Neuronal stem cell (in vitro differentiated cells): Measurements from ENCODE around the gene ANKRD27.

Source experiments
- DNase-seq: peaks from one replicate; pipeline ENCODE4 v3.0.0-alpha.2; 2013; ENCODE audit warnings: low spot score
- H2AFZ ChIP-seq: one replicate; pipeline ENCODE4 v1.6.1; 2013; ENCODE audit warnings: mild to moderate bottlenecking, low read length, inconsistent platforms
- H2AK5ac ChIP-seq: 2 replicates; pipeline ENCODE4 v1.6.1; 2013; ENCODE audit warnings: low read depth, mild to moderate bottlenecking, inconsistent platforms, low read length, moderate library complexity, mixed read lengths
- H2BK120ac ChIP-seq: 2 replicates; pipeline ENCODE4 v1.6.1; 2013; ENCODE audit warnings: low read depth, mild to moderate bottlenecking, inconsistent platforms, low read length, moderate library complexity, mixed read lengths
- H2BK12ac ChIP-seq: one replicate; pipeline ENCODE4 v1.6.1; 2013; ENCODE audit warnings: low read length, inconsistent platforms
- H2BK15ac ChIP-seq: 2 replicates; pipeline ENCODE4 v1.6.1; 2013; ENCODE audit warnings: mild to moderate bottlenecking, low read length, inconsistent platforms, mixed read lengths
- H2BK5ac ChIP-seq: one replicate; pipeline ENCODE4 v1.6.1; 2013; ENCODE audit warnings: inconsistent platforms, mild to moderate bottlenecking, low read length, moderate library complexity
- H3K14ac ChIP-seq: one replicate; pipeline ENCODE4 v1.6.1; 2013; ENCODE audit warnings: low read length, inconsistent platforms
- H3K18ac ChIP-seq: 2 replicates; pipeline ENCODE4 v1.6.1; 2013; ENCODE audit warnings: low read length, inconsistent platforms
- H3K23ac ChIP-seq: 2 replicates; pipeline ENCODE4 v1.6.1; 2013; ENCODE audit warnings: low read depth, mild to moderate bottlenecking, mixed read lengths, low read length, inconsistent platforms; ENCODE audit not compliant: poor library complexity
- H3K27ac ChIP-seq: replicated peaks from 3 replicates; pipeline ENCODE4 v1.5.1; 2013; ENCODE audit warnings: low read length, inconsistent platforms
- H3K27me3 ChIP-seq, 3 experiments: 2 replicates each; pipeline ENCODE4 v1.6.1; 2013; ENCODE audit warnings: low read length in 3 of 3, mild to moderate bottlenecking in 2 of 3, inconsistent platforms in 1 of 3, low read depth in 1 of 3, mixed read lengths in 1 of 3, moderate library complexity in 1 of 3; ENCODE audit not compliant: control insufficient read depth in 3 of 3, insufficient read depth in 3 of 3
- H3K36me3 ChIP-seq, 2 donors: replicated peaks in 1 of 2; 2 replicates each; pipeline ENCODE4 v1.6.1; 2013; ENCODE audit warnings: low read length in 2 of 2; ENCODE audit not compliant: control insufficient read depth in 2 of 2, insufficient read depth in 2 of 2
- H3K4ac ChIP-seq: 2 replicates; pipeline ENCODE4 v1.6.1; 2013; ENCODE audit warnings: inconsistent platforms, mild to moderate bottlenecking, low read length, moderate library complexity
- H3K4me1 ChIP-seq, 2 donors: 1 replicate in 1 of 2; 2 replicates in 1 of 2; pipeline ENCODE4 v1.6.1; 2013; ENCODE audit warnings: low read length in 2 of 2, low read depth in 1 of 2; ENCODE audit not compliant: control insufficient read depth in 2 of 2, insufficient read depth in 1 of 2
- H3K4me2 ChIP-seq: one replicate; pipeline ENCODE4 v1.6.1; 2013; ENCODE audit warnings: mild to moderate bottlenecking, low read length, inconsistent platforms; ENCODE audit not compliant: insufficient read depth, poor library complexity, severe bottlenecking
- H3K4me3 ChIP-seq, 2 donors: 2 replicates each; pipeline ENCODE4 v1.5.1; 2013; ENCODE audit warnings: low read length in 2 of 2, mild to moderate bottlenecking in 2 of 2, inconsistent platforms in 1 of 2, moderate library complexity in 1 of 2
- H3K79me1 ChIP-seq: one replicate; pipeline ENCODE4 v1.6.1; 2013; ENCODE audit warnings: low read depth, mild to moderate bottlenecking, inconsistent platforms, low read length, moderate library complexity
- H3K9ac ChIP-seq: one replicate; pipeline ENCODE4 v1.6.1; 2013; ENCODE audit warnings: mild to moderate bottlenecking, low read depth, low read length, inconsistent platforms; ENCODE audit not compliant: poor library complexity
- H3K9me3 ChIP-seq, 2 donors: replicated peaks in 1 of 2; 2 replicates each; pipeline versions ENCODE3 to v1.6.1; 2013; ENCODE audit warnings: low read length in 2 of 2, mild to moderate bottlenecking in 2 of 2, inconsistent platforms in 1 of 2, low read depth in 1 of 2, mixed read lengths in 1 of 2, moderate library complexity in 1 of 2; ENCODE audit not compliant: control insufficient read depth in 2 of 2, insufficient read depth in 1 of 2
- H4K8ac ChIP-seq: one replicate; pipeline ENCODE4 v1.6.1; 2013; ENCODE audit warnings: low read depth, mild to moderate bottlenecking, inconsistent platforms, low read length, moderate library complexity
- H4K91ac ChIP-seq: one replicate; pipeline ENCODE4 v1.6.1; 2013; ENCODE audit warnings: low read length, low read depth, mild to moderate bottlenecking, inconsistent platforms; ENCODE audit not compliant: poor library complexity
- WGBS, 2 donors: extraction: QIAGEN DNeasy Blood & Tissue Kit; methylation state at CpG; one replicate each; pipeline ENCODE4 v1.1.7; 2013; ENCODE audit warnings: missing lambda C conversion rate in 2 of 2, mixed read lengths in 1 of 2; ENCODE audit not compliant: insufficient read length in 2 of 2, insufficient replicate concordance in 1 of 2; ENCODE audit errors: extremely low coverage in 2 of 2; 5-methylcytosine and 5-hydroxymethylcytosine counted together

ANKRD27 gene

DNA sequence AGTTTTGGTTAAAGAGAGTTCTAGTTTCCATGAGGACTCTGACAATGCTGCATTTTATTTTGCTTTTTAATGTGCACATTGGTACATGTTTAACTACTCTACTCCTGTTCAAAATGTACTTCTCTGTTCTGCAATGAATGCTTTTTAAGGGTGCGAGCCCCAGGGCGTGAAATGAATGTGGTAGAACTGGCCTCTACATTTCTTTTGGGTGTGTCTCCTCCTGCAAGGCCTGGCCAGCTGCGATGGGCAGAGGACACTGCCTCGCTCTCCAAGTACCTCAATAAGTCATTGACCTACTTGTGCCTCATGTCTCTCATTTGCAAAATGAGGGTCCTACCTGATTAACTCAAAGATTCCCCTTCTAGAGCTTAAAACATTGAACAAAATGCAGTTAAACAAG lies 7.3 kb upstream of the ANKRD27 start:
- H4K91ac ChIP-seq = no peak overlapping the region
- H3K4me1 ChIP-seq = peaks cover 2 to 3% of the 10 kb centered on the region in 2 donors
- no peaks in the 10 kb centered on the region for H3K36me3 ChIP-seq
- no peak overlapping the region for H3K14ac ChIP-seq
- H2BK15ac ChIP-seq = no peak overlapping the region
- H3K9me3 ChIP-seq = no peaks in the 10 kb centered on the region
- H2AFZ ChIP-seq = no peak overlapping the region
- no peak overlapping the region for H3K4ac ChIP-seq
- no peak overlapping the region for H2BK12ac ChIP-seq
- no peak overlapping the region for H3K27ac ChIP-seq
- no peak overlapping the region for H2AK5ac ChIP-seq
- H3K23ac ChIP-seq = no peak overlapping the region
- no peak overlapping the region for H3K4me2 ChIP-seq
- no peak overlapping the region for H4K8ac ChIP-seq
- no CpG with 5 or more reads among the region's 4 CpGs for WGBS, 2 donors
- H2BK5ac ChIP-seq = no peak overlapping the region
- H2BK120ac ChIP-seq = no peak overlapping the region
- no peak overlapping the region for H3K18ac ChIP-seq
- H3K4me3 ChIP-seq = no peak overlapping the region
- DNase-seq = no peak
- H3K27me3 ChIP-seq = peaks cover 0 to 35% (median 0%) of the 10 kb centered on the region in 3 experiments
- H3K79me1 ChIP-seq = no peaks in the 10 kb centered on the region
- H3K9ac ChIP-seq = no peak overlapping the region

DNA sequence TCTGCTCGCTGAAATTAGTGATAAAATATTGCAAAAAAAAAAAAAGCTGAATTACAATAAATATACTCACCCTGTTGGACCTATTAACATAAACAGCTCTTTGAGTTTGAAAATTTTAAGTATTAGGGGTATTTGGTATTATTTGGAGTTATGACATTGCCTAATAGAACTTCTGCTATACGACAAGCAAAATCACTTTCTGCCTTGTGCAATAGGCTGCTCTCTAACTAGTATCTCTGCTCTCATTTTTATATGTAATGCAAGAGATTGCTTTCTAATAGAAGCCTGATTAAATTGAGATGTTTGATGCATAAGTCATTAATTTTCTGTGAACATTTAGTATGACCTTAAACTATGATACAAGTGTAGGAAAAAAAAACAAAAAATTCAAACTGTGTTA lies 6.0 kb upstream of the ANKRD27 start:
- Histone ChIP-seq H3K9ac (no peak overlapping the region), H4K8ac (no peak overlapping the region), H3K4me3 (no peak overlapping the region), H3K36me3 (no peaks in the 10 kb centered on the region), H2BK15ac (no peak overlapping the region), H3K18ac (no peak overlapping the region), H3K9me3 (no peaks in the 10 kb centered on the region), H3K4me1 (peaks cover 3 to 10% of the 10 kb centered on the region in 2 donors), H3K79me1 (no peaks in the 10 kb centered on the region), H3K4ac (no peak overlapping the region), H4K91ac (no peak overlapping the region), H3K27me3 (peaks cover 7 to 48% (median 9%) of the 10 kb centered on the region in 3 experiments), H2AK5ac (no peak overlapping the region), H2BK12ac (no peak overlapping the region), H2BK5ac (no peak overlapping the region), H2BK120ac (no peak overlapping the region), H2AFZ (no peak overlapping the region), H3K4me2 (no peak overlapping the region), H3K23ac (no peak overlapping the region), H3K27ac (no peak overlapping the region), H3K14ac (no peak overlapping the region)
- no CpG with 5 or more reads among the region's 2 CpGs for WGBS, 2 donors
- DNase-seq = no peak

DNA sequence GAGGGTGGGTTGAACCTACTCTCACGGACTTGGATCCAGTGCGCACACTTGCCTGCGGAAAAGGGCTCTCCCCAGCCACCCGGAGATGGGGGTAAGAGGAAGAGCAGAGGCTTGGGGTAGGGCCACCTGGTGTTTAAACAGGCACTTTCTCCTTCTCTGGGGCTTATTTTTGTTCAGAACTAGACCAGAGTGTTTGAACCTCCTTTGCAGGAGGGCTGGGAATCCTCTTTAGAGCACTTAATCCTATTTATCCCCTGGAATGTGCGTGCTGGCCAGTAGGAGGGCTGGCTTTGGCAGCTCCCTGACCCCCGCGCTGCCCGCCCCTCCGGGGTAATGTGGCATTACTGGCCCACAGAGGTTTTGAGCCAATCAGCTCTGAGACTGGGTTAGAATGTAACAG lies 2.7 kb upstream of the ANKRD27 start:
- no peak overlapping the region for H3K4ac ChIP-seq
- H2BK120ac ChIP-seq = no peak overlapping the region
- peaks cover 6 to 16% of the 10 kb centered on the region in 2 donors for H3K4me1 ChIP-seq
- H3K18ac ChIP-seq = peak overlapping the region; percentile 89
- no peak overlapping the region for H3K4me3 ChIP-seq
- H3K36me3 ChIP-seq = no peaks in the 10 kb centered on the region
- no peak overlapping the region for H3K14ac ChIP-seq
- H2AK5ac ChIP-seq = no peak overlapping the region
- peak overlapping the region; percentile 70 for H3K27ac ChIP-seq
- no CpG with 5 or more reads among the region's 9 CpGs for WGBS, 2 donors
- no peak overlapping the region for H4K91ac ChIP-seq
- peak overlapping the region; percentile 53 for H2BK5ac ChIP-seq
- no peaks in the 10 kb centered on the region for H3K79me1 ChIP-seq
- H2BK12ac ChIP-seq = no peak overlapping the region
- no peak overlapping the region for H3K23ac ChIP-seq
- no peak overlapping the region for H4K8ac ChIP-seq
- H3K9me3 ChIP-seq = no peaks in the 10 kb centered on the region
- H2BK15ac ChIP-seq = no peak overlapping the region
- no peak overlapping the region for H2AFZ ChIP-seq
- H3K27me3 ChIP-seq = peaks cover 10 to 52% (median 13%) of the 10 kb centered on the region in 3 experiments
- DNase-seq = peak; percentile 87
- H3K9ac ChIP-seq = no peak overlapping the region
- H3K4me2 ChIP-seq = peak overlapping the region; percentile 93

DNA sequence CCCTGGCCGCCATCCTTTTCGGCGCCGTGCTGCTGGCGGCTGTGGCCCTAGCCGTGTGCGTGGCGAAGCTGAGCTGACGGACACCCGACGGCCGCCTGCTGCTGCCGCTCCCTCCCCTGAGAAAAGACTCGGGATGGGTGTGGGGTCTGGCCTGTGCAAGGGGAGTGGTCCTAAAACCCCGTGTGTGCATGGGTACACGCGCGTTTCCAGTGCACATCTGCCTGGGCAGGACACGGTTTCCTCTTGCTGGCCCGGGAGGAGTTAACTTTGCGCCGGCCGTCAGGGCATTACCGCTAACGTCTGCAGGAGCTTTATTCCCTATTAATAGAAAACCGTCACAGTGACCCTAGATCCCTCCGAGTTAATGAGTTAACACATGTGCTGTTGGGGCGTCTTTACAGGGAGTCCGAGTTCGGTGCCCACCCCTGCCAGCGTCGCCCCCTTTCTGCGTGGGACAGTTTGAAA lies 1.9 kb upstream of the ANKRD27 start:
- WGBS, 2 donors = no CpG with 5 or more reads among the region's 33 CpGs
- no peaks in the 10 kb centered on the region for H3K79me1 ChIP-seq
- peak overlapping the region; percentile 83 for H2BK5ac ChIP-seq
- H2BK12ac ChIP-seq = peak overlapping the region; percentile 99
- no peak overlapping the region for H4K8ac ChIP-seq
- peak overlapping the region; percentile 47 for H3K14ac ChIP-seq
- peaks cover 10 to 49% (median 13%) of the 10 kb centered on the region in 3 experiments for H3K27me3 ChIP-seq
- peaks cover 6 to 16% of the 10 kb centered on the region in 2 donors for H3K4me1 ChIP-seq
- peak; percentile 17 for DNase-seq
- H3K27ac ChIP-seq = peak overlapping the region; percentile 70
- peak overlapping the region; percentile 27 for H4K91ac ChIP-seq
- peak overlapping the region; percentile 93 for H3K4me2 ChIP-seq
- peak overlapping the region; percentile 83 for H3K9ac ChIP-seq
- H3K23ac ChIP-seq = peak overlapping the region; percentile 48
- H3K9me3 ChIP-seq = no peaks in the 10 kb centered on the region
- peak overlapping the region; percentile 100 for H2BK15ac ChIP-seq
- H2AFZ ChIP-seq = peak overlapping the region; percentile 99
- no peaks in the 10 kb centered on the region for H3K36me3 ChIP-seq
- H3K4ac ChIP-seq = peak overlapping the region; percentile 66
- peak overlapping the region; percentile 99 for H2AK5ac ChIP-seq
- peak overlapping the region in 1 of 2 donors; percentile 80 for H3K4me3 ChIP-seq
- peak overlapping the region; percentile 98 for H3K18ac ChIP-seq
- H2BK120ac ChIP-seq = peak overlapping the region; percentile 89
